Activated T-helper 17 cell treated with anti-CD3 and anti-CD28 coated beads, Interleukin-2, amount 50 U/mL, for 72 hours (primary cell): ENCODE results near the gene PPFIBP2. TPM values are rescaled to one million over a fixed set of nuclear protein-coding genes. Genes with fewer than 3 reads are reported as not detected.

Experiments used
- ATAC-seq: fragments of 150-1000 bp; cut with Tn5 transposase; replicated peaks from 2 replicates; pipeline ENCODE4 v1.10.0; 2021; ENCODE audit warnings: mild to moderate bottlenecking, moderate library complexity
- H3K27ac Mint-ChIP-seq: one replicate; pipeline ENCODE4 v1.8.0; 2022; ENCODE audit warnings: mixed read lengths
- H3K27me3 Mint-ChIP-seq: one replicate; pipeline ENCODE4 v1.8.0; 2022; ENCODE audit warnings: mixed read lengths
- H3K36me3 Mint-ChIP-seq: one replicate; pipeline ENCODE4 v1.8.0; 2022; ENCODE audit warnings: low read depth, mild to moderate bottlenecking, mixed read lengths
- H3K4me1 Mint-ChIP-seq: one replicate; pipeline ENCODE4 v1.8.0; 2022; ENCODE audit warnings: mixed read lengths
- H3K4me3 Mint-ChIP-seq: one replicate; pipeline ENCODE4 v1.8.0; 2022; ENCODE audit warnings: mild to moderate bottlenecking, mixed read lengths
- H3K9me3 Mint-ChIP-seq: one replicate; pipeline ENCODE4 v1.8.0; 2022; ENCODE audit warnings: mixed read lengths
- total RNA-seq, 2 donors: library from RNA; stranded (reverse); gene quantifications; one replicate each; pipeline ENCODE4 v1.2.3, GENCODE V29; 2022

PPFIBP2 gene
- total RNA-seq, 2 donors from 2014 or later = 4.2 to 11.1 TPM

- ATAC-seq = no peak
- peaks cover 3% of the 10 kb centered on the region for H3K36me3 Mint-ChIP-seq
- no peaks in the 10 kb centered on the region for H3K27me3 Mint-ChIP-seq
- H3K9me3 Mint-ChIP-seq = no peaks in the 10 kb centered on the region
- H3K4me3 Mint-ChIP-seq = peak overlapping the region; percentile 75
- peak overlapping the region; percentile 84 for H3K27ac Mint-ChIP-seq
- H3K4me1 Mint-ChIP-seq = peaks cover 34% of the 10 kb centered on the region
Observed at GRCh38 chr11:7578276-7578955, 64.6 kb downstream of the PPFIBP2 start.

- Mint-ChIP-seq H3K27ac (no peak overlapping the region), H3K27me3 (no peaks in the 10 kb centered on the region), H3K4me3 (no peak overlapping the region), H3K9me3 (no peaks in the 10 kb centered on the region), H3K4me1 (peaks cover 34% of the 10 kb centered on the region), H3K36me3 (no peaks in the 10 kb centered on the region)
- no peak for ATAC-seq
Observed at GRCh38 chr11:7579361-7579791, 65.6 kb downstream of the PPFIBP2 start.

DNA sequence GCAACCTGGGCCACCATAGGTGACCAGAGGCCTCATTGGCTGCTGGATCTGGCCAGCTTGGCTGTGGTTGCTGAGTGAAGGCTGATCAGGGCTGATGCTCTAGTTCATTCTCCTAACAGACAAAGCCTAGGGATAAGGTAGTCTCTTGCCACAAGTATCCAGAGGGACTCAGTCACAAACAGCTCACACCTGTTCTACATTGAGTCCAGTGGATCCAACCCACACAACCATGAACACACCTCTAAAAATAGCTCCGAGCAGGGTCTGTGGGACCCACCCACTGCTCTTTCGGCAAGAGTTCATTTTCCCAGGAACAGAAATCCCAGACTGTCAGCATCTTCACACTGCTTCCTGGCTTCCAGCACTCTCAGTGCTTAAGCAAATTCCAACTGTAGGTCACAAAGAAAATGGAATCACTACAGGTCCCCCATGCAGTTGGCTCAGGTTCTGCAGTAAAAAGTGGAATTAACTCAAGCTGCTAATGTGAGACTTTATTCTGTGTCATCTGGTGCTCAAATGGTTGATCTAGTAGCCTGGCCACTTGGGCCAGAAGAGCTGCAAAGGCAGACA is 67.3 kb downstream of the PPFIBP2 start:
- Mint-ChIP-seq H3K4me3 (no peak overlapping the region), H3K27ac (no peak overlapping the region), H3K4me1 (peaks cover 25% of the 10 kb centered on the region)

DNA sequence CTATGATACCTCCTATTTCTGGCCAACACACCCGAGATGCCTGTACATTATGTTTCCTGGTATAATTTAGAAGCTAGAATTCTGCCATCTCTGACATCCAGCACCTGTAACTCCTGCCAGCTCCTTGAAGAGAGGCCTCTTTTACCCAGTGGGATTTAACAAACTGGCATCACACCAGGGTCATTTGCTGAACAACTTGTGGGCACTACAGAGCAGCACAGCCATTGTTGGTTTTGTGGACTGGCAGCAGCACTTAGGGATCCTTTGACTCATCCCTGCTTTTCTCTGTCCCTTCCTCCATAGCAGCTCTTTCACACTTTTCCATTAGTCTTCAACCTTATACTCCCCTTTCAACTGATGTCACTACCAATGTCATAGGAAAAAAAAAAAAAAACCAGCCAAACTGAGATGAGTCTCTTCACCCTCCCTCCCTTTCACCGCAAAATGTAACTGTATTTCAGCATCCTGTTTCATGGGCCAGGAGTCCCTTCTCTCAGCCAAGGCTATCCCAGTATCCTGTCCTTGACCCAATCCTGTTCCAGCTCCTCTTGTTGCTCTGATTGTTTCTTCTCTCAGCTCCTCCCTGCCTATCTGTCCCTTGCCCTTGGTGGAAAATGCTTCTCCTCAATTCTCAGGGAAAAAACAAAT is 68.7 kb downstream of the PPFIBP2 start:
- no peaks in the 10 kb centered on the region for H3K9me3 Mint-ChIP-seq
- ATAC-seq = no peak
- H3K4me1 Mint-ChIP-seq = peaks cover 19% of the 10 kb centered on the region
- H3K36me3 Mint-ChIP-seq = no peaks in the 10 kb centered on the region
- no peak overlapping the region for H3K4me3 Mint-ChIP-seq
- H3K27ac Mint-ChIP-seq = no peak overlapping the region
- no peaks in the 10 kb centered on the region for H3K27me3 Mint-ChIP-seq

More for the DNA sequence above, 67.3 kb downstream of the PPFIBP2 start:
- Mint-ChIP-seq H3K36me3 (no peaks in the 10 kb centered on the region), H3K27me3 (no peaks in the 10 kb centered on the region), H3K9me3 (no peaks in the 10 kb centered on the region)
- ATAC-seq = no peak

- H3K27me3 Mint-ChIP-seq = no peaks in the 10 kb centered on the region
- ATAC-seq = no peak
- no peak overlapping the region for H3K27ac Mint-ChIP-seq
- peaks cover 11% of the 10 kb centered on the region for H3K4me1 Mint-ChIP-seq
- H3K9me3 Mint-ChIP-seq = no peaks in the 10 kb centered on the region
- H3K4me3 Mint-ChIP-seq = no peak overlapping the region
- no peaks in the 10 kb centered on the region for H3K36me3 Mint-ChIP-seq
Observed at GRCh38 chr11:7583248-7583647, 69.4 kb downstream of the PPFIBP2 start.

- Mint-ChIP-seq H3K27me3 (no peaks in the 10 kb centered on the region), H3K36me3 (no peaks in the 10 kb centered on the region), H3K4me1 (peaks cover 5% of the 10 kb centered on the region), H3K4me3 (no peak overlapping the region), H3K27ac (no peak overlapping the region), H3K9me3 (no peaks in the 10 kb centered on the region)
- ATAC-seq = no peak
Observed at GRCh38 chr11:7584910-7585309, 71.1 kb downstream of the PPFIBP2 start.

DNA sequence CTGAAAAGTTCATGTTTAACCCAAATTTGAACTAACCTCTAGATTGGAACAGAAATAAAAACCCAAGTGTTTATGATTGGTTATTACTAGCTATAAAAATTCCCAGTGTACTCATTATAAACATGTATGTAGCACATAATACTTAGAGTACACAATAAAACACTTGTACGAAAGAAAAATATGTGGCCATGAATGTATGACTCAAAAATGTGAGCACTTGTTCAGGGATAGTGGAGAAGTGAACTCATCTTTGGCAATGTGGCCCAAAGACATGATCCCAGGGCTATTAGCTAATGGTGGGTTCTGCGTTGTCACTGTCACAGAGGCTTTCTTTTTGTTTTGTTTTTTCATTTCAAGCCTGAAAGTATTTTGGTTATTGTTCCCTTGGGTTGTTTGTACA is 72.0 kb downstream of the PPFIBP2 start:
- H3K36me3 Mint-ChIP-seq = no peaks in the 10 kb centered on the region
- no peaks in the 10 kb centered on the region for H3K9me3 Mint-ChIP-seq
- no peak overlapping the region for H3K4me3 Mint-ChIP-seq
- ATAC-seq = no peak
- no peak overlapping the region for H3K27ac Mint-ChIP-seq
- H3K4me1 Mint-ChIP-seq = peaks cover 9% of the 10 kb centered on the region
- no peaks in the 10 kb centered on the region for H3K27me3 Mint-ChIP-seq

GRCh38 chr11:7586376-7586775 is 72.6 kb downstream of the PPFIBP2 start:
- no peaks in the 10 kb centered on the region for H3K36me3 Mint-ChIP-seq
- peaks cover 9% of the 10 kb centered on the region for H3K4me1 Mint-ChIP-seq
- no peaks in the 10 kb centered on the region for H3K27me3 Mint-ChIP-seq
- no peak overlapping the region for H3K4me3 Mint-ChIP-seq
- no peaks in the 10 kb centered on the region for H3K9me3 Mint-ChIP-seq
- ATAC-seq = no peak
- H3K27ac Mint-ChIP-seq = no peak overlapping the region

DNA sequence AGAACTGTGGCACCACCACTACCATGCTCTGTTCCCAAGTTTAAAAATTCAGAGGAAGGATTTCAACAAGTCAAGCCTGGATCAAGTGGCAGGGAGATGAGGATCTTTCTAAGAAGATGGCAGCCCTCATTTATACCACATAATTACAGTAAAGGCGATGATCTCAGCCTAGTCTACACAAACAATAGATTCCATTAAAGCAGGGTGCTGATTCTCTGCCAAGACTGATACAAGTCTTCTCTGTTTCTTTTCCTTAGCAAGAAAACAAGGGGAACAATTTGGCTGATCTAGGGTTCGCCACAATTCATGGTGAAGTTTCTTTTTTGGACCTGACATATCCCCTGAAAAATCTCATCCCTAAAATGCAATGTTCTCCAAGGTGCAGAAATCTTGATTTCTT is 73.9 kb downstream of the PPFIBP2 start:
- Mint-ChIP-seq H3K27ac (no peak overlapping the region), H3K27me3 (no peaks in the 10 kb centered on the region), H3K4me1 (peaks cover 20% of the 10 kb centered on the region), H3K36me3 (no peaks in the 10 kb centered on the region), H3K9me3 (no peaks in the 10 kb centered on the region), H3K4me3 (no peak overlapping the region)
- ATAC-seq = no peak

DNA sequence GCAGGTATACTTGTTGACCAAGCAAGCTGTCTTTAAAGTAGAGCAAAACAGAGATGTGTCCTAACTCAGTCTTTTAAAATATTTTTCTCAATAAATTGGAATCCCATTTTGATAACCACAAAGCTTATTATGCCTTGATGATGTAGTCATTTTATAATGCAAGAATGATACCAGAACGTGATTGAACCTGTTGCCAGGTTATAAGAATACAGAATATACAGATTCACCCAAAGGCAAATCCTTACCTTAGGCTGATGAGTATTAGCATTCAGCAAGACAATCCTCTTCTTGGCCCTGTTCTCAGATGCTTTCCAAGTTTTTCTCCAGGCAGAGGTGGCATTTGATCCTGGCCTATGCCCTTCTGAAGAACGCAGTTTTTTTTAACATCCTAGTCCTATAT is 76.1 kb downstream of the PPFIBP2 start:
- H3K27me3 Mint-ChIP-seq = no peaks in the 10 kb centered on the region
- H3K36me3 Mint-ChIP-seq = peaks cover 10% of the 10 kb centered on the region
- peaks cover 24% of the 10 kb centered on the region for H3K4me1 Mint-ChIP-seq
- H3K27ac Mint-ChIP-seq = no peak overlapping the region
- H3K9me3 Mint-ChIP-seq = no peaks in the 10 kb centered on the region
- H3K4me3 Mint-ChIP-seq = no peak overlapping the region
- no peak for ATAC-seq

- ATAC-seq = no peak
- no peak overlapping the region for H3K4me3 Mint-ChIP-seq
- H3K27ac Mint-ChIP-seq = no peak overlapping the region
- H3K27me3 Mint-ChIP-seq = no peaks in the 10 kb centered on the region
- peaks cover 10% of the 10 kb centered on the region for H3K36me3 Mint-ChIP-seq
- peaks cover 20% of the 10 kb centered on the region for H3K4me1 Mint-ChIP-seq
- no peaks in the 10 kb centered on the region for H3K9me3 Mint-ChIP-seq
Observed at GRCh38 chr11:7590529-7590928, 76.7 kb downstream of the PPFIBP2 start.

- Mint-ChIP-seq H3K9me3 (no peaks in the 10 kb centered on the region), H3K36me3 (peaks cover 10% of the 10 kb centered on the region), H3K27ac (peak overlapping the region; percentile 7), H3K4me1 (peaks cover 20% of the 10 kb centered on the region), H3K4me3 (no peak overlapping the region), H3K27me3 (no peaks in the 10 kb centered on the region)
- no peak for ATAC-seq
Observed at GRCh38 chr11:7591107-7591894, 77.5 kb downstream of the PPFIBP2 start.

- Mint-ChIP-seq H3K4me1 (peaks cover 20% of the 10 kb centered on the region), H3K4me3 (no peak overlapping the region), H3K27ac (peak overlapping the region; percentile 7), H3K9me3 (no peaks in the 10 kb centered on the region), H3K27me3 (no peaks in the 10 kb centered on the region), H3K36me3 (peaks cover 13% of the 10 kb centered on the region)
- peak; percentile 44 for ATAC-seq
Observed at GRCh38 chr11:7591987-7592386, 78.2 kb downstream of the PPFIBP2 start.

- peaks cover 20% of the 10 kb centered on the region for H3K4me1 Mint-ChIP-seq
- H3K4me3 Mint-ChIP-seq = peak overlapping the region; percentile 33
- H3K27me3 Mint-ChIP-seq = no peaks in the 10 kb centered on the region
- peak; percentile 57 for ATAC-seq
- H3K27ac Mint-ChIP-seq = peak overlapping the region; percentile 7
- H3K36me3 Mint-ChIP-seq = peaks cover 17% of the 10 kb centered on the region
- no peaks in the 10 kb centered on the region for H3K9me3 Mint-ChIP-seq
Observed at GRCh38 chr11:7592711-7593110, 78.9 kb downstream of the PPFIBP2 start.
